Endodermal cell (in vitro differentiated cells): ENCODE data around the gene EXD2. TPM values are rescaled to one million over a fixed set of nuclear protein-coding genes. Genes with fewer than 3 reads are reported as not detected.
"Not testable (repeated sequence)": the region's sequence is repeated elsewhere in the genome, so short reads cannot be mapped to it uniquely, and the experiment has no call there.

ENCODE experiments used
- DNase-seq: peaks from one replicate; pipeline ENCODE4 v3.0.0-alpha.2; 2017
- H3K27ac ChIP-seq: 2 replicates; pipeline ENCODE4 v1.5.1; 2013; ENCODE audit warnings: mild to moderate bottlenecking, low read depth, low read length, moderate library complexity
- H3K27me3 ChIP-seq: 2 replicates; pipeline ENCODE4 v1.6.1; 2013; ENCODE audit warnings: mild to moderate bottlenecking, low read length, moderate library complexity; ENCODE audit not compliant: insufficient read depth, control insufficient read depth, poor library complexity, severe bottlenecking
- H3K36me3 ChIP-seq: 2 replicates; pipeline ENCODE4 v1.7.0; 2013; ENCODE audit warnings: mild to moderate bottlenecking, low read length, moderate library complexity; ENCODE audit not compliant: control insufficient read depth, insufficient read depth
- H3K4me1 ChIP-seq: one replicate; pipeline ENCODE4 v1.7.0; 2013; ENCODE audit warnings: low read length; ENCODE audit not compliant: control insufficient read depth, insufficient read depth
- H3K4me3 ChIP-seq: 2 replicates; pipeline ENCODE4 v1.5.1; 2013; ENCODE audit warnings: mild to moderate bottlenecking, low read length, moderate library complexity
- H3K9ac ChIP-seq: 2 replicates; pipeline ENCODE4 v1.6.1; 2013; ENCODE audit warnings: mild to moderate bottlenecking, low read length, moderate library complexity; ENCODE audit not compliant: poor library complexity, severe bottlenecking; ENCODE audit errors: extremely low read depth
- H3K9me3 ChIP-seq: 2 replicates; pipeline ENCODE4 v1.6.1; 2013; ENCODE audit warnings: mild to moderate bottlenecking, low read length, moderate library complexity; ENCODE audit not compliant: control insufficient read depth
- H3K27ac Mint-ChIP-seq: 2 replicates; pipeline ENCODE4 v1.8.0; 2020; ENCODE audit warnings: mixed read lengths
- H3K27me3 Mint-ChIP-seq: 2 replicates; pipeline ENCODE4 v1.8.0; 2021; ENCODE audit warnings: mild to moderate bottlenecking, mixed read lengths; ENCODE audit not compliant: insufficient read depth
- H3K36me3 Mint-ChIP-seq: 2 replicates; pipeline ENCODE4 v1.8.0; 2020; ENCODE audit warnings: low read depth, mixed read lengths
- H3K4me1 Mint-ChIP-seq: 2 replicates; pipeline ENCODE4 v1.8.0; 2020; ENCODE audit warnings: mixed read lengths
- H3K4me3 Mint-ChIP-seq: 2 replicates; pipeline ENCODE4 v1.8.0; 2020; ENCODE audit warnings: mild to moderate bottlenecking, moderate library complexity, mixed read lengths
- H3K9me3 Mint-ChIP-seq: 2 replicates; pipeline ENCODE4 v1.8.0; 2020; ENCODE audit warnings: mild to moderate bottlenecking, mixed read lengths
- WGBS, 2 experiments: methylation state at CpG; one replicate each; pipeline versions ENCODE4 v1.1.5 to v1.1.7; 2013; ENCODE audit warnings: missing lambda C conversion rate in 2 of 2, mixed read lengths in 1 of 2; ENCODE audit not compliant: insufficient coverage in 1 of 2, insufficient read length in 1 of 2; 5-methylcytosine and 5-hydroxymethylcytosine counted together
- total RNA-seq, 2 donors: library from RNA; stranded (reverse); fragmentation: NEBNext Ultra II Directional in 1 of 2; extraction: Animal tissue kit (Norgen Biotek cat#: 25700) in 1 of 2; gene quantifications; 2 replicates in 1 of 2; 3 replicates in 1 of 2; pipeline ENCODE4 v1.2.1, GENCODE V29; 2021
- TF ChIP-seq, protein P1 (sequence below): fragments of 200-600 bp; sonication (generic); conservative IDR thresholded peaks from 2 replicates; pipeline ENCODE4 v1.5.0; 2021; ENCODE audit warnings: antibody characterized with exemption, mild to moderate bottlenecking

Gene EXD2
- total RNA-seq, 2 donors from 2014 or later: 26.9 to 27.2 TPM

DNA sequence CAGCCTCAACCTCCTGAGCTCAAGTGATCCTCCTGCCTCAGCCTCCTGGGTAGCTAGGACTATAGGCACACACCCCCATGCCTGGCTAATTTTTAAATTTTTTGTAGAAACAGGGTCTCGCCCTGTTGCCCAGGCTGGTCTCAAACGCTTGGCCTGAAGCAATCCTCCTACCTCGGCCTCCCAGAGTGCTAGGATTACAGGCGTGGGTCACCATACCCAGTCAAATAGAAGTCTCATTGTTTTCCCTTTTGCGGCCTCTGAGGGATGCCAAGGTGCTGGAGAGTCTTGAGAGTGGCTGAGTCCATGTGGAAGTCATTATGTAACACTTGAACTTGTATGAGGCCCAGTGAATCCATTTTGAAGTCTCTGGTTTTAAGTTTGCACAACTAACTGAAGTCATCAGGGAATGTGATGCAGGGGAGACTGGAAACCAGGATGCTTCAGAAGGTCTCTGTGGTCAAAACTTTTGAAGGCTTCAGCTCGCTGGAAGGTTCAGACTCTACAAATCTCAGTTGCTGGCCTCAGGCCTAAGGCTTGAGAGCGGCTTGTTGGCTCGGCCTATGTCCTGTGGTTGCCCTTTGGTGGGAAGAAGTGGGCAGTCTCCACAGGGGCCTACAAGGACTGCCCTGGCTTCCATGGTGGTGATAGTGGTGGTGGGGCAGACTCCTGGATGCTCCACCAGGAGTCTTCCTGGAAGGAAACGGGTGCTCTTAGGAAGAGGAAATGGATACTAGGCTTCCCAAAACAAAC lies 97.8 kb downstream of the EXD2 start:
- no peak overlapping the region for H3K9ac ChIP-seq
- DNase-seq: peak; percentile 17
- H3K9me3 Mint-ChIP-seq: no peaks in the 10 kb centered on the region
- no peaks in the 10 kb centered on the region for H3K4me1 Mint-ChIP-seq
- no peaks in the 10 kb centered on the region for H3K27me3 ChIP-seq
- H3K27ac ChIP-seq: no peak overlapping the region
- no peaks in the 10 kb centered on the region for H3K4me1 ChIP-seq
- H3K27me3 Mint-ChIP-seq: peaks cover 9% of the 10 kb centered on the region
- H3K27ac Mint-ChIP-seq: no peak overlapping the region
- H3K9me3 ChIP-seq: no peaks in the 10 kb centered on the region
- WGBS, 2 experiments: 92 to 96% methylated on average over 6 to 9 of the region's 9 CpGs
- H3K36me3 Mint-ChIP-seq: no peaks in the 10 kb centered on the region
- no peak overlapping the region for H3K4me3 Mint-ChIP-seq
- TF ChIP-seq, protein P1, sequence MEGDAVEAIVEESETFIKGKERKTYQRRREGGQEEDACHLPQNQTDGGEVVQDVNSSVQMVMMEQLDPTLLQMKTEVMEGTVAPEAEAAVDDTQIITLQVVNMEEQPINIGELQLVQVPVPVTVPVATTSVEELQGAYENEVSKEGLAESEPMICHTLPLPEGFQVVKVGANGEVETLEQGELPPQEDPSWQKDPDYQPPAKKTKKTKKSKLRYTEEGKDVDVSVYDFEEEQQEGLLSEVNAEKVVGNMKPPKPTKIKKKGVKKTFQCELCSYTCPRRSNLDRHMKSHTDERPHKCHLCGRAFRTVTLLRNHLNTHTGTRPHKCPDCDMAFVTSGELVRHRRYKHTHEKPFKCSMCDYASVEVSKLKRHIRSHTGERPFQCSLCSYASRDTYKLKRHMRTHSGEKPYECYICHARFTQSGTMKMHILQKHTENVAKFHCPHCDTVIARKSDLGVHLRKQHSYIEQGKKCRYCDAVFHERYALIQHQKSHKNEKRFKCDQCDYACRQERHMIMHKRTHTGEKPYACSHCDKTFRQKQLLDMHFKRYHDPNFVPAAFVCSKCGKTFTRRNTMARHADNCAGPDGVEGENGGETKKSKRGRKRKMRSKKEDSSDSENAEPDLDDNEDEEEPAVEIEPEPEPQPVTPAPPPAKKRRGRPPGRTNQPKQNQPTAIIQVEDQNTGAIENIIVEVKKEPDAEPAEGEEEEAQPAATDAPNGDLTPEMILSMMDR: no peak
- H3K36me3 ChIP-seq: no peaks in the 10 kb centered on the region
- no peak overlapping the region for H3K4me3 ChIP-seq

DNA sequence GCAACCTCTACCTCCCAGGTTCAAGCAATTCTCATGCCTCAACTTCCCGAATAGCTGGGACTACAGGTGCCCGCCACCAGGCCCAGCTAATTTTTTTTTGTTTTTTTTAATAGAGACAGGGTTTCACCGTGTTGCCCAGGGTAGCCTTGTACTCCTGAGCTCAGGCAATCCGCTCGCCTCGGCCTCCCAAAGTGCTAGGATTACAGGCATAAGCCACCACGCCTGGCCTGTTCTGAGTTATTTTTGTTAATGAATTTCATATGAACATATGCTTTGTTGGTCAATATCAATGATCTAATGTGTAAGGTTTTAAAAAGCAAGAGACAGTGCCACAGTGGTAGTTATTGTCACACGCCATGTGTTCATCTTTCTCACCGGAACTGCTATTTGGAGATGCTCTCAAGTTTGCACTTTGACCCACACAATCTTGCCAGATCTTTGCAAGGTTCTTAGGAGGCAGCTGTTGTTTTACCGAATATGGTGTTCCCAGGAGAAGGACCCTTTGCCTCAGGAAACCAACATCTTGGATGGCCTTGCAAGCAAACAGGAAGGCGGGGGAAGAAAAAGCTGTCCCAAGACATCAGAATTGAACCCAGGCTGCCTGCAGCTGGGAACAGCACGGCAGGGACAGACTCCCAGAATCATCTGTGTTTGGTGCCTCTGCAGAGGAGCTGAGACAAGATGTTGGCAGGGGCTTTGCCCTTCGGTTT lies 98.7 kb downstream of the EXD2 start:
- no peaks in the 10 kb centered on the region for H3K4me1 Mint-ChIP-seq
- 89 to 93% methylated on average over 11 to 13 of the region's 13 CpGs for WGBS, 2 experiments
- H3K4me3 Mint-ChIP-seq: no peak overlapping the region
- H3K27me3 Mint-ChIP-seq: peaks cover 6% of the 10 kb centered on the region
- TF ChIP-seq, protein P1: no peak
- Histone ChIP-seq H3K4me1 (no peaks in the 10 kb centered on the region), H3K27ac (no peak overlapping the region), H3K9ac (no peak overlapping the region), H3K27me3 (no peaks in the 10 kb centered on the region), H3K36me3 (no peaks in the 10 kb centered on the region), H3K9me3 (no peaks in the 10 kb centered on the region), H3K4me3 (no peak overlapping the region)
- peak; percentile 24 for DNase-seq
- no peaks in the 10 kb centered on the region for H3K36me3 Mint-ChIP-seq
- no peaks in the 10 kb centered on the region for H3K9me3 Mint-ChIP-seq
- H3K27ac Mint-ChIP-seq: no peak overlapping the region

DNA sequence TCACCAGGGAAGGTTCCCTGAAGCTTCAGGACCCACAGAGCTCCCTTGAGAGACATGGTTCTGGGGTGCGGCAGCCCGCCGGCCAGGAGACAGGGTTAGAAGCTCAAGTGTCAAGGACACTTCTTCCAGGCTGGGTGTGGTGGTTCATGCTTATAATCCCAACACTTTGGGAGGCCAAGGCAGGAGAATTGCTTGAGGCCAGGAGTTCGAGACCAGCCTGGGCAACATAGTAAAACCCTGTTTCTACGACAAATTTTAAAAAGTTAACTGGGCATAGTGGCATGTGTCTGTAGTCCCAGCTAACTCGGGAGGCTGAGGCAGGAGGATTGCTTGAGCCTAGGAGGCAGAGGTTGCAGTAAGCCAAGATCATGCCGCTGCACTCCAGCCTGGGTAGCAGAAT lies 99.6 kb downstream of the EXD2 start:
- not testable (repeated sequence) for H3K9ac ChIP-seq, H3K36me3 ChIP-seq, H3K9me3 ChIP-seq, H3K27ac ChIP-seq, H3K27me3 Mint-ChIP-seq, DNase-seq, H3K4me3 ChIP-seq, H3K4me1 Mint-ChIP-seq, H3K4me3 Mint-ChIP-seq, H3K27me3 ChIP-seq, H3K9me3 Mint-ChIP-seq, H3K27ac Mint-ChIP-seq, H3K36me3 Mint-ChIP-seq, H3K4me1 ChIP-seq
- WGBS, 2 experiments: 89 to 91% methylated on average over 7 of the region's 7 CpGs
